ENCODE measurements around the gene ASB7. TPM values are rescaled to one million over a fixed set of nuclear protein-coding genes. Genes with fewer than 3 reads are reported as not detected.

The ASB7 gene
- polyA plus RNA-seq, 1 donor: 10.4 TPM

DNA sequence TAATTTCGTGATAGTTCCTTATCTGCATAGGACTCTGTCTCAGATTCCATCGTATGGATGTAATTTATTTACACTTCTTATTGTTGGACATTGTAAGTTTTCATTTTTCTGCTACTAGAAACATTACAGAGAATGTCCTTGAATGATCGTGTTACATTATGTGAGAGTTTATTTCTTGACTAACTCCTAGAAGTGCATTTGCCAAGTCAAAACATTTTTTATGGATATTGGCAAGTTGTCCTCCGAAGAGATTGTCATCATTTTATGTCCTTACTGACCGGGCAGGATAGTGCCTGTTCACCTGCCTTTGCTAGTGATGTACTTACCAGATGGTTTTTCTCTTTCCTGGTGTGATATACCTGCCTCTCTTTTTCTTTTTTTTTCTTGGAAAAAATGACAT, 13.4 kb downstream of the ASB7 start:
- no peaks in the 10 kb centered on the region for H3K27me3 ChIP-seq (ENCODE audit: control insufficient read depth, insufficient read depth, low read length)
- DNase-seq: no peak
- 0% methylated on average over 1 of the region's 5 CpGs for WGBS (ENCODE audit: insufficient coverage, low lambda C conversion rate)
- no peaks in the 10 kb centered on the region for H3K4me1 ChIP-seq (ENCODE audit: control insufficient read depth, insufficient read depth, low read length)
- no peak overlapping the region for H3K4me3 ChIP-seq (ENCODE audit: low read length)
- no peaks in the 10 kb centered on the region for H3K9me3 ChIP-seq (ENCODE audit: control insufficient read depth, low read depth, low read length)
- no peak overlapping the region for H3K27ac ChIP-seq (ENCODE audit: low read length)
- peaks cover 56% of the 10 kb centered on the region for H3K36me3 ChIP-seq (ENCODE audit: control insufficient read depth, insufficient read depth, low read length)

- Histone ChIP-seq H3K27me3 (ENCODE audit: control insufficient read depth, insufficient read depth, low read length) (no peaks in the 10 kb centered on the region), H3K4me1 (ENCODE audit: control insufficient read depth, insufficient read depth, low read length) (no peaks in the 10 kb centered on the region), H3K9me3 (ENCODE audit: control insufficient read depth, low read depth, low read length) (no peaks in the 10 kb centered on the region), H3K4me3 (ENCODE audit: low read length) (no peak overlapping the region), H3K27ac (ENCODE audit: low read length) (no peak overlapping the region), H3K36me3 (ENCODE audit: control insufficient read depth, insufficient read depth, low read length) (peaks cover 51% of the 10 kb centered on the region)
- DNase-seq: no peak
- no CpG with 5 or more reads among the region's 2 CpGs for WGBS (ENCODE audit: insufficient coverage, low lambda C conversion rate)
Measured at GRCh38 chr15:100616700-100617099, 14.3 kb downstream of the ASB7 start.

- Histone ChIP-seq H3K36me3 (ENCODE audit: control insufficient read depth, insufficient read depth, low read length) (peaks cover 23% of the 10 kb centered on the region), H3K4me1 (ENCODE audit: control insufficient read depth, insufficient read depth, low read length) (no peaks in the 10 kb centered on the region), H3K27ac (ENCODE audit: low read length) (no peak overlapping the region), H3K27me3 (ENCODE audit: control insufficient read depth, insufficient read depth, low read length) (no peaks in the 10 kb centered on the region), H3K9me3 (ENCODE audit: control insufficient read depth, low read depth, low read length) (no peaks in the 10 kb centered on the region), H3K4me3 (ENCODE audit: low read length) (no peak overlapping the region)
- WGBS (ENCODE audit: insufficient coverage, low lambda C conversion rate): 98% methylated on average over 5 of the region's 5 CpGs
- DNase-seq: no peak
Measured at GRCh38 chr15:100623301-100623700, 20.9 kb downstream of the ASB7 start.

GRCh38 chr15:100627789-100628395, 25.5 kb downstream of the ASB7 start:
- Histone ChIP-seq H3K27me3 (ENCODE audit: control insufficient read depth, insufficient read depth, low read length) (no peaks in the 10 kb centered on the region), H3K27ac (ENCODE audit: low read length) (no peak overlapping the region), H3K36me3 (ENCODE audit: control insufficient read depth, insufficient read depth, low read length) (peaks cover 34% of the 10 kb centered on the region), H3K4me3 (ENCODE audit: low read length) (no peak overlapping the region), H3K4me1 (ENCODE audit: control insufficient read depth, insufficient read depth, low read length) (no peaks in the 10 kb centered on the region), H3K9me3 (ENCODE audit: control insufficient read depth, low read depth, low read length) (no peaks in the 10 kb centered on the region)
- 90% methylated on average over 2 of the region's 6 CpGs for WGBS (ENCODE audit: insufficient coverage, low lambda C conversion rate)
- peak; percentile 57 to 70 for DNase-seq

- no peak overlapping the region for H3K4me3 ChIP-seq (ENCODE audit: low read length)
Measured at GRCh38 chr15:100628746-100629145, 26.4 kb downstream of the ASB7 start.

DNA sequence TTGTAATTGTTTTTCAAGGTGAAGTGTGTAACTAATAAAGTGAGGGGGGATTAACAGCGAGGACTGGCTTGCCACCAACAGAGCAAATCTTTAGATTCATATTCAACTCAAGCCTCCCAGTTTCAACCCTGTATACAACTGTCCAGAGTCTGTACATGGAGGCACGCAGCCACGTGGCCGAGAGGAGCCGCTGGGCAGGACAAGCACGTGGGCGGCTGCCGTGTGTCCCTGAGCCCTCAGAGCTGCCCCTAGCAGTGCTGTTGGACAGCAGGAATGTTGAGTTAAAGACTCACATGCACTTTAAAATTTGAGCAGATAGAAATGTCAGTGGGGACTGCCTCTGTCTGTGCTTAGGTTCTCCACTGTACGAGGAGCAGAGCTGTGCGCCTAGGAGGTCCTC, 29.4 kb downstream of the ASB7 start:
- WGBS (ENCODE audit: insufficient coverage, low lambda C conversion rate): no CpG with 5 or more reads among the region's 10 CpGs

More at GRCh38 chr15:100628746-100629145, 26.4 kb downstream of the ASB7 start:
- H3K27ac ChIP-seq (ENCODE audit: low read length): no peak overlapping the region
- no peaks in the 10 kb centered on the region for H3K27me3 ChIP-seq (ENCODE audit: control insufficient read depth, insufficient read depth, low read length)
- WGBS (ENCODE audit: insufficient coverage, low lambda C conversion rate): 65% methylated on average over 3 of the region's 3 CpGs
- peaks cover 36% of the 10 kb centered on the region for H3K36me3 ChIP-seq (ENCODE audit: control insufficient read depth, insufficient read depth, low read length)
- H3K9me3 ChIP-seq (ENCODE audit: control insufficient read depth, low read depth, low read length): no peaks in the 10 kb centered on the region
- H3K4me1 ChIP-seq (ENCODE audit: control insufficient read depth, insufficient read depth, low read length): no peaks in the 10 kb centered on the region
- DNase-seq: no peak

GRCh38 chr15:100633763-100634075, 31.3 kb downstream of the ASB7 start:
- H3K27ac ChIP-seq (ENCODE audit: low read length): no peak overlapping the region
- H3K4me3 ChIP-seq (ENCODE audit: low read length): no peak overlapping the region
- WGBS (ENCODE audit: insufficient coverage, low lambda C conversion rate): no CpG with 5 or more reads among the region's 1 CpG
- peaks cover 36% of the 10 kb centered on the region for H3K36me3 ChIP-seq (ENCODE audit: control insufficient read depth, insufficient read depth, low read length)
- peaks cover 4% of the 10 kb centered on the region for H3K4me1 ChIP-seq (ENCODE audit: control insufficient read depth, insufficient read depth, low read length)
- no peak for DNase-seq
- H3K9me3 ChIP-seq (ENCODE audit: control insufficient read depth, low read depth, low read length): no peaks in the 10 kb centered on the region
- no peaks in the 10 kb centered on the region for H3K27me3 ChIP-seq (ENCODE audit: control insufficient read depth, insufficient read depth, low read length)

More for the DNA sequence above, 29.4 kb downstream of the ASB7 start:
- Histone ChIP-seq H3K4me1 (ENCODE audit: control insufficient read depth, insufficient read depth, low read length) (peaks cover 4% of the 10 kb centered on the region), H3K27ac (ENCODE audit: low read length) (no peak overlapping the region), H3K27me3 (ENCODE audit: control insufficient read depth, insufficient read depth, low read length) (no peaks in the 10 kb centered on the region), H3K4me3 (ENCODE audit: low read length) (no peak overlapping the region), H3K36me3 (ENCODE audit: control insufficient read depth, insufficient read depth, low read length) (peaks cover 36% of the 10 kb centered on the region), H3K9me3 (ENCODE audit: control insufficient read depth, low read depth, low read length) (no peaks in the 10 kb centered on the region)
- DNase-seq: no peak

DNA sequence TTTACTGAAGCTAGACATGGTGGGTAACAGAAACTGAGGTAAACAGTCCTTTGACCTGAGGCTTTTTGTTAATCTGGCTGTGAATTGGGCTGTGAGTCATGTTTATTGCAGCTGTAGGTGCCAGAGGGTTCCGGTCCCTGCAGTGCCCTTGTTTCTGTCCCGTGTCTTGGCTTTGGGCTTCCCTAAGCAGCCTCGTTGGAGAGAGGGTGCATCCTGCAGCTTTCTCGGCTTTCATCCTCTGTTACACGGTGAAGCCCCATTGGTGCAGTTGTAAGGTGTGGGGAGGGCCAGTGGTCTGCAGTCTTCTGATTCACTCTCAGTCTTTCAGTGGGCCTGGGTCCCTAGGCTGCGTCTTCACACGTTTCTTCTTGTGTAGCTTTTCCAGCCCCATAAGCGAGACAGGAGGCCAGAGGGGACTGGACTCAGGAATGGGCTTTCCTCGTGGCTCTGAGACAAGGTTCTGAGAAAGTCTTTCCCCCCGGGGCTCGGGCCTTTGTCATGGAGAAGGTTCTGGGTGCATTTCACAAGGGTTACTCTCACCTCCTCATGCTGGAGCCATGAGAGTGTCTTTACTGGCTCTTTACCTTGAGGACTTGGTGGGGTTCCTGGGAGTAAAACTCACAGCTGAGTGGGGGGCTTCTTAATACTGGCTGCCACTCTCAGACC, 33.1 kb downstream of the ASB7 start:
- Histone ChIP-seq H3K27me3 (ENCODE audit: control insufficient read depth, insufficient read depth, low read length) (no peaks in the 10 kb centered on the region), H3K4me1 (ENCODE audit: control insufficient read depth, insufficient read depth, low read length) (peaks cover 4% of the 10 kb centered on the region), H3K36me3 (ENCODE audit: control insufficient read depth, insufficient read depth, low read length) (peaks cover 21% of the 10 kb centered on the region), H3K4me3 (ENCODE audit: low read length) (no peak overlapping the region), H3K27ac (ENCODE audit: low read length) (no peak overlapping the region), H3K9me3 (ENCODE audit: control insufficient read depth, low read depth, low read length) (no peaks in the 10 kb centered on the region)
- peak in 1 of 2 donors; percentile 43 for DNase-seq
- WGBS (ENCODE audit: insufficient coverage, low lambda C conversion rate): no CpG with 5 or more reads among the region's 11 CpGs

DNA sequence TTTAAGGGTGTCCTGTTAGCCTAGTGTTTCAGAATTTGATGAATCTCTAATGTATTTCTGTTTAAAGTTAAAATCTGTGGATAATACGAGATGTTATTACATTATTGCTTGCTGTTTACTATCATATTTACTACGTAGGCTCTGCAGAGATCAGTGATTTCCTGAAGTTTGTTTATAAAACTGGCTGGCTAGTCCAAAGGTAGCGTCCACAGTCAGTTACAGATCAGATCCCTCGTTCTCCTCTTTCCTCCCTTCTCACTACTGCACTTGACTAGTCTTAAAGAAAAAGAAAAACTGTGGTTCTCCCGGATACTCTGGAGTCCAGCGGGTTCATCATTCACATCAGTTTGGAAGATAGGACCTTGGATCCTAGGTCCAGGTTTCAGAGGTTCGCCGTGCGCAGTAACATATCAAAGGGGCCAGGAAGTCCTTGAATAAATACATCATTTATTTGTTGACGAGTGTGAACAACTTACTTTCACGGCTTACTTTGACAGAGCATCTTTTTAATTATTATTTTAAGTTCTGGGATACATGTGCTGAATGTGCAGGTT, 35.9 kb downstream of the ASB7 start:
- Histone ChIP-seq H3K27ac (ENCODE audit: low read length) (no peak overlapping the region), H3K9me3 (ENCODE audit: control insufficient read depth, low read depth, low read length) (no peaks in the 10 kb centered on the region), H3K36me3 (ENCODE audit: control insufficient read depth, insufficient read depth, low read length) (no peaks in the 10 kb centered on the region), H3K4me1 (ENCODE audit: control insufficient read depth, insufficient read depth, low read length) (peaks cover 4% of the 10 kb centered on the region), H3K4me3 (ENCODE audit: low read length) (no peak overlapping the region), H3K27me3 (ENCODE audit: control insufficient read depth, insufficient read depth, low read length) (no peaks in the 10 kb centered on the region)
- WGBS (ENCODE audit: insufficient coverage, low lambda C conversion rate): 80% methylated on average over 4 of the region's 11 CpGs
- no peak for DNase-seq

DNA sequence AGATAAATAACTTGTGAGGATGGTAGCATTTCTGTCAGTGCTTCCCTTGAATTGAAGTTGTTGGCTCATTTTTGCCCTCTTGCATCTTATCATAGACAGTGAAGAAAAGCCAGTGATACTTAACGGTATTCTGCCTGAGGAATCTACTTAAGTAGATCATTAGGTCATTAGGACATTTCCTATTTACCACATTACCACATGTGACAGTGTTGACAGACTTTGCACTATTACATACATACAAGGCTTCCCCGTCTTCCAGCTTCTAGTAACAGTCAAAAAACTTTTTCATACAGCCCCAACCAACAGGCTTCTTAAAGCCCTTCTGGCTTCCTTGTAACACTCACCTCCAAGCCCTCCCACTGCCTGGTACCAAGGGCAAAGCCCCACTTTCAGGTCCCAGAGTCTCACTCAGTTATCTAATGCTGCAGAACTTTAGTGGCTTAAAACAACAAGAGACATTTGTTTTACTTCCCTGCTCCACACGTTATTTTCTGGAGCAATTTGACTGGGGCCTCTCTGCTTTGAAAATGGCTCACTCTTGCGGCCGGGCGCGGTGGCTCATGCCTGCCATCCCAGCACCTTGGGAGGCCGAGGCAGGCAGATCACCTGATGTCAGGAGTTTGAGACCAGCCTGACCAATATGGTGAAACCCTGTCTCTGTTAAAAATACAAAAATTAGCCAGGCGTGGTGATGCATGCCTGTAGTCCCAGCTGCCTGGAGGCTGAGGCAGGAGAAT, 40.0 kb downstream of the ASB7 start:
- Histone ChIP-seq H3K9me3 (ENCODE audit: control insufficient read depth, low read depth, low read length) (no peaks in the 10 kb centered on the region), H3K27me3 (ENCODE audit: control insufficient read depth, insufficient read depth, low read length) (no peaks in the 10 kb centered on the region), H3K27ac (ENCODE audit: low read length) (no peak overlapping the region), H3K36me3 (ENCODE audit: control insufficient read depth, insufficient read depth, low read length) (no peaks in the 10 kb centered on the region), H3K4me3 (ENCODE audit: low read length) (no peak overlapping the region), H3K4me1 (ENCODE audit: control insufficient read depth, insufficient read depth, low read length) (no peaks in the 10 kb centered on the region)
- WGBS (ENCODE audit: insufficient coverage, low lambda C conversion rate): 50% methylated on average over 1 of the region's 9 CpGs
- DNase-seq: peak in 1 of 2 donors; percentile 42
